A549 (cell line): ENCODE results near the gene FUCA1. TPM values are rescaled to one million over a fixed set of nuclear protein-coding genes. Genes with fewer than 3 reads are reported as not detected.

Source experiments
- ATAC-seq, 2 experiments: fragments of 200-7000 bp in 1 of 2; fragments of >200 bp in 1 of 2; cut with Nextera tagmentation in 1 of 2; cut with Tn5 transposase in 1 of 2; 3 replicates each; pipeline versions ENCODE4 v1.8.0 to v1.9.1; 2018 to 2020; ENCODE audit warnings: mild to moderate bottlenecking in 1 of 2, moderate library complexity in 1 of 2
- CTCF ChIA-PET: fragments of 300-600 bp; sonication (Branson Sonifier 250); formaldehyde crosslinking; extraction: SDS; loops from one replicate; lab custom pipeline; 2021; ENCODE audit warnings: antibody characterized with exemption, inconsistent platforms; lab: Yijun Ruan, JAX
- POLR2A ChIA-PET: fragments of 350-600 bp; formaldehyde crosslinking; extraction: SDS; loops from one replicate; lab custom pipeline; 2021; ENCODE audit warnings: antibody characterized with exemption, inconsistent platforms; lab: Yijun Ruan, JAX
- DNase-seq, 2 experiments: peaks; one replicate each; pipeline versions ENCODE4 v3.0.0 to v3.0.0-alpha.2; 2011 to 2016; ENCODE audit warnings: low read depth in 1 of 2, low spot score in 1 of 2
- FAIRE-seq: peaks from 2 replicates; lab custom pipeline; 2011; peaks lifted over from hg19 to GRCh38; lab: Jason Lieb, UNC
- H3K27ac ChIP-seq, 2 experiments: fragments of >200 bp; sonication (Bioruptor Twin); formaldehyde crosslinking; 3 replicates each; pipeline ENCODE4 v1.5.1; 2016 to 2017
- H3K4me1 ChIP-seq: fragments of >200 bp; sonication (Bioruptor Twin); formaldehyde crosslinking; 3 replicates; pipeline ENCODE4 v1.6.1; 2016
- H3K4me2 ChIP-seq: fragments of >200 bp; sonication (Bioruptor Twin); formaldehyde crosslinking; 3 replicates; pipeline ENCODE4 v1.6.1; 2016
- H3K4me3 ChIP-seq: fragments of >200 bp; sonication (Bioruptor Twin); formaldehyde crosslinking; 3 replicates; pipeline ENCODE4 v1.5.1; 2016
- H3K9me3 ChIP-seq: fragments of >200 bp; sonication (Bioruptor Twin); formaldehyde crosslinking; 3 replicates; pipeline ENCODE4 v1.6.1; 2016
- ATOH8 ChIP-seq: fragments of 250-450 bp; sonication (Bioruptor Pico); IDR thresholded peaks from 2 replicates; pipeline ENCODE4 v1.5.0; 2020; ENCODE audit warnings: low read depth, mild to moderate bottlenecking, moderate library complexity
- CBX8 ChIP-seq: fragments of 200-600 bp; sonication (generic); IDR thresholded peaks from 2 replicates; pipeline ENCODE4 v1.6.1; 2016
- CHD4 ChIP-seq: fragments of 200-600 bp; sonication (generic); IDR thresholded peaks from 2 replicates; pipeline ENCODE4 v1.6.1; 2016; ENCODE audit warnings: antibody characterized with exemption, mild to moderate bottlenecking, borderline replicate concordance
- CTCF ChIP-seq: fragments of >200 bp; sonication (Bioruptor Twin); formaldehyde crosslinking; IDR thresholded peaks from 3 replicates; pipeline ENCODE4 v1.5.1; 2016
- EHF ChIP-seq: fragments of 250-450 bp; sonication (Bioruptor Pico); IDR thresholded peaks from 2 replicates; pipeline ENCODE4 v1.5.0; 2020; ENCODE audit warnings: mild to moderate bottlenecking
- ESRRA ChIP-seq: fragments of 150-350 bp; IDR thresholded peaks from 2 replicates; pipeline ENCODE4 v1.6.1; 2014; ENCODE audit warnings: mild to moderate bottlenecking, low read length, borderline replicate concordance
- FOSB ChIP-seq: fragments of 250-450 bp; sonication (Bioruptor Pico); IDR thresholded peaks from 2 replicates; pipeline ENCODE4 v1.5.0; 2020; ENCODE audit warnings: mild to moderate bottlenecking, moderate library complexity
- HOXA7 ChIP-seq: fragments of 250-450 bp; sonication (Bioruptor Pico); IDR thresholded peaks from 2 replicates; pipeline ENCODE4 v1.5.0; 2020; ENCODE audit warnings: mild to moderate bottlenecking, moderate library complexity
- HOXB5 ChIP-seq: fragments of 250-450 bp; sonication (Bioruptor Pico); IDR thresholded peaks from 2 replicates; pipeline ENCODE4 v1.5.0; 2020; ENCODE audit warnings: mild to moderate bottlenecking, moderate library complexity
- JUN ChIP-seq, 2 experiments: fragments of >200 bp; sonication (Bioruptor Twin); formaldehyde crosslinking; IDR thresholded peaks; 2 replicates in 1 of 2; 3 replicates in 1 of 2; pipeline ENCODE4 v1.6.1; 2016 to 2017
- JUNB ChIP-seq: fragments of >200 bp; sonication (Bioruptor Twin); formaldehyde crosslinking; IDR thresholded peaks from 2 replicates; pipeline ENCODE4 v1.6.1; 2016
- KDM1A ChIP-seq: fragments of 200-600 bp; sonication (generic); IDR thresholded peaks from 2 replicates; pipeline ENCODE4 v1.6.1; 2016; ENCODE audit warnings: low read depth, mild to moderate bottlenecking
- MAFK ChIP-seq: fragments of 450-650 bp; IDR thresholded peaks from 2 replicates; pipeline ENCODE4 v1.6.1; 2014; ENCODE audit not compliant: partially characterized antibody
- MAX ChIP-seq: IDR thresholded peaks from 2 replicates; pipeline ENCODE4 v1.6.1; 2012
- MYC ChIP-seq: IDR thresholded peaks from 2 replicates; pipeline ENCODE4 v1.6.1; 2012; ENCODE audit warnings: mild to moderate bottlenecking, inconsistent platforms, low read length, improper control_type of control experiment, borderline replicate concordance
- NFE2L2 ChIP-seq: fragments of 150-350 bp; conservative IDR thresholded peaks from 2 replicates; pipeline ENCODE4 v1.6.1; 2014; ENCODE audit warnings: low read length
- NR3C1 ChIP-seq: fragments of >200 bp; sonication (Bioruptor Twin); formaldehyde crosslinking; IDR thresholded peaks from 3 replicates; pipeline ENCODE4 v1.6.1; 2017
- POLR2A ChIP-seq: IDR thresholded peaks from 2 replicates; pipeline ENCODE4 v1.6.1; 2012; ENCODE audit warnings: mild to moderate bottlenecking, low read length
- POLR2AphosphoS2 ChIP-seq: conservative IDR thresholded peaks from 2 replicates; pipeline ENCODE4 v1.6.1; 2012; ENCODE audit warnings: low read length, improper control_type of control experiment, inconsistent platforms
- RAD21 ChIP-seq, 2 experiments: fragments of >200 bp in 1 of 2; sonication (Bioruptor Twin) in 1 of 2; formaldehyde crosslinking in 1 of 2; IDR thresholded peaks in 1 of 2; conservative IDR thresholded peaks in 1 of 2; 2 replicates in 1 of 2; 3 replicates in 1 of 2; pipeline ENCODE4 v1.6.1; 2012 to 2018; ENCODE audit warnings: inconsistent platforms in 1 of 2
- RARB ChIP-seq: fragments of 250-450 bp; sonication (Bioruptor Pico); IDR thresholded peaks from 2 replicates; pipeline ENCODE4 v1.8.0; 2021; ENCODE audit warnings: mild to moderate bottlenecking, moderate library complexity
- TFCP2L1 ChIP-seq: fragments of 250-450 bp; sonication (Bioruptor Pico); IDR thresholded peaks from 2 replicates; pipeline ENCODE4 v1.5.0; 2021; ENCODE audit warnings: mild to moderate bottlenecking
- TP53 ChIP-seq: fragments of 250-450 bp; sonication (Bioruptor Pico); IDR thresholded peaks from 2 replicates; pipeline ENCODE4 v1.5.0; 2021; ENCODE audit warnings: mild to moderate bottlenecking, moderate library complexity
- ZFP36 ChIP-seq: fragments of 450-650 bp; IDR thresholded peaks from 2 replicates; pipeline ENCODE4 v1.6.1; 2014; ENCODE audit warnings: borderline replicate concordance; ENCODE audit not compliant: partially characterized antibody
- ZSCAN20 ChIP-seq: fragments of 250-450 bp; sonication (Bioruptor Pico); IDR thresholded peaks from 2 replicates; pipeline ENCODE4 v1.8.0; 2022; ENCODE audit warnings: mild to moderate bottlenecking, moderate library complexity
- WGBS: methylation state at CpG from one replicate; pipeline ENCODE4 v1.1.6; 2017; ENCODE audit errors: missing lambda C conversion rate; 5-methylcytosine and 5-hydroxymethylcytosine counted together
- polyA plus RNA-seq, 4 experiments: library from polyadenylated mRNA; depleted of rRNA in 3 of 4; stranded (reverse); fragments of >200 nt; fragmentation: RNase III in 1 of 4; extraction: RNeasy Plus Mini Kit Qiagen cat#74134 plus additional on column Dnase treatment in 1 of 4; gene quantifications; 2 replicates in 3 of 4; 3 replicates in 1 of 4; pipeline ENCODE4 v1.2.3, GENCODE V29; 2011 to 2017

Gene FUCA1
- polyA plus RNA-seq, 2 of the 4 experiments (the other 2 are of a cell fraction): 9.7 to 16.1 TPM

GRCh38 chr1:23906731-23907130 is 38.6 kb upstream of the FUCA1 start:
- WGBS: 79% methylated on average over 1 of the region's 1 CpG
- TF ChIP-seq TFCP2L1 (CRISPR knock-in tag) (no peak), JUN (IDR thresholded peaks at IDR 0.05) (no peak), MAX (no peak), HOXA7 (CRISPR knock-in tag) (no peak), NFE2L2 (no peak), RARB (no peak), ZSCAN20 (no peak), ZFP36 (no peak), FOSB (CRISPR knock-in tag) (no peak), CTCF (no peak), NR3C1 (no peak), CBX8 (no peak)
- Histone ChIP-seq H3K4me2 (no peak overlapping the region), H3K9me3 (no peaks in the 10 kb centered on the region), H3K27ac (no peak overlapping the region), H3K4me1 (no peaks in the 10 kb centered on the region), H3K4me3 (no peak overlapping the region)
- FAIRE-seq (no peak), ATAC-seq (no peak), DNase-seq (no peak)
- POLR2A ChIA-PET: no interaction called here
- CTCF ChIA-PET: interaction anchor here (0.9 to 1.5 kb wide), 2 partner anchors 96 to 135 kb away, joined by 3 read pairs; no protein-coding TSS in a partner anchor

- H3K4me3 ChIP-seq: no peak overlapping the region
- no peak overlapping the region for H3K27ac ChIP-seq
- TF ChIP-seq ESRRA: no peak
- TF ChIP-seq RARB: no peak
- no peak for TF ChIP-seq POLR2A
- TF ChIP-seq HOXB5: no peak
- no peak for TF ChIP-seq EHF
- no peak for TF ChIP-seq TP53 (CRISPR knock-in tag)
- no peak for TF ChIP-seq MAX
- no peak for TF ChIP-seq CTCF
- no peak for TF ChIP-seq JUNB
- no peak for TF ChIP-seq POLR2AphosphoS2
- no peak for TF ChIP-seq RAD21 (conservative IDR thresholded peaks at IDR 0.05 in 1 of 2, IDR thresholded peaks at IDR 0.05 in 1 of 2)
- no peak for TF ChIP-seq CHD4
- TF ChIP-seq MAFK: no peak
- no peak for TF ChIP-seq MYC
- no peak for TF ChIP-seq NFE2L2
- no peak for TF ChIP-seq KDM1A
- TF ChIP-seq ATOH8 (CRISPR knock-in tag): no peak
- no peak for TF ChIP-seq CBX8
- TF ChIP-seq, all 56 proteins: peak for 0
- Histone ChIP-seq H3K4me1 (no peaks in the 10 kb centered on the region), H3K9me3 (no peaks in the 10 kb centered on the region), H3K4me2 (no peak overlapping the region)
- ChIA-PET POLR2A (no interaction called here), CTCF (interaction anchor here (1.5 kb wide), 1 partner anchor 95 kb away, joined by 3 read pairs; no protein-coding TSS in a partner anchor)
- FAIRE-seq (no peak), DNase-seq (no peak), ATAC-seq (no peak)
- WGBS: 93% methylated on average over 7 of the region's 7 CpGs
Observed at GRCh38 chr1:23905461-23906025, 37.5 kb upstream of the FUCA1 start.
